Endometrium (tissue), 2 donors: Measurements from ENCODE around the gene AGAP1.

Source experiments
- FAIRE-seq: peaks from 2 replicates; lab custom pipeline; 2012; peaks lifted over from hg19 to GRCh38; lab: Jason Lieb, UNC
- donor health status: control.
- donor health status: control.

Gene AGAP1

DNA sequence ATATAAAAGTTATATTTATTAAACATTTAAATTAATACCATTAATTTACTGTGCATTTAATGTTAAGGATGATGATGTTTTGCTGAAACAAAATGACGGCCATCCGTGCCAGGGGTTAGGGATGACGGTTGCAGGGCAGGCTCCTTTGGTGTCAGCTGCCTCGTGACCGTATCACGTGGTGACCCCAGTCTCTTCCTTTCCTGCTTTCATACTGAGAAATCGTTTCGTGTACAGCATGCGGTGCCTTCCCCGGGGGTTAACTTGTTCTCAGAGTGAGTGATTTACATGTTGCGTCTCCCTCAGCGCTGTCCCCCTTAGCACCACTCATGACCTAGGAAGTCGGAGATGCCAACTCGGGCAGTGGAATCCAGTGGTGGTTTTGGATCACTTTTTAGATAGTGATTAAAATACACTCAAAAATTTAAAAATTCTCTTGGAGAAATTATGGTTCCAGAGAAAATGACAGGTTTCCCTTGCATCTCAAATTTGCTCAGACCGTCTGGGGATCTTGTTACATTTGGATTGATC is 383.5 kb downstream of the AGAP1 start:
- no peak for FAIRE-seq

DNA sequence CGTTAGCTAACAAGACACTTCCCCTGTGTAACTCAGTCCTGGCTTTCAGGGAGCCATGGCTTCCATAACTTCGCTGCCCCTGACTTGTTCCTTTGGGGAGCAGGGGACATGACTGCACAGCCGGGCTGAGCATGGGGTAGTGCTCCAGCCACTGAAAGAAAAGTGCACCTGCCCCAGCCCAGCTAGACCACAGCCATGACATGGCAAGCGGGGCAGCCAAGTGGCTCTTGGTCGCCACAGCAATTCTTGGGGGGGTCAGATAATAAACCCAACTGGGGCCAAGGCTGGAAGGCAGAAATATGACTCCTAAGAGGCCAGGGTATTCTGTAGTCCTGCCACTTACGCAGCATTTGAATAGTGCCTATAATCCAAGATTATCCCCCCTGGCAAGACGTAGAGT is 385.3 kb downstream of the AGAP1 start:
- no peak for FAIRE-seq

DNA sequence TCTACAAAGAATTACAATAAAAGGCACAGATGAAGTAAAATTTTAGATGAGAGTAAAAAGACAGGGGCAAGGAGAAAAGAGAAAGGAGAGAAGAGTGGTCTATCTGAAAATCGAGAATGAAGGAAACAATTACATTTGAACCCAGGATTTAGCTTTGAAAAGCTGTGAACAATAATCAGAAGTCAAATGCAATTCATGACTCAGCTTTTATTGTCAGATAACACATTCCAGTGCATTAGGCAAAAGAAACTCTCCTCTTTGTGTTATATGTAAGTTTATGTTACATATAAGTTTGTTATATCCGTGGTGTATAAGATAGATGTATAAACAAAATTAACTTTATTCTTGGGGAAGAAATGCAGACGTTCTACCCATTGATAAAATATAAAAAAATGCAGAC is 389.8 kb downstream of the AGAP1 start:
- no peak for FAIRE-seq

DNA sequence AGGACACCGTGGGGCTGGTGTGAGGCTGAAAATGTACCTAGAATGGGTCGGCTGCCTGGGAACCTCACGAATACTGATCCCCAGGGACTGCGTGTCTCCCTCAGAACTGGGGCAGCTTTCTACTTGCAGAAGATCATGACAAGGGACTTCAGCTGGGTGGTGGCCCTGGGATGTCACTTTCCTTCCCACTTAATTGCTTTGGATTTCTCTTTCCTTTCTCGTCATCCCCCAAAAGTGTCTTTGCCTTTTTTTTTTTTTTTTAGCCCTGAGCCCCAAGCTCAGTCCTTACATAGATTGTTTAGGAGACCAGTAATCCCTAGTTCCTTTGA is 395.4 kb downstream of the AGAP1 start:
- no peak for FAIRE-seq

DNA sequence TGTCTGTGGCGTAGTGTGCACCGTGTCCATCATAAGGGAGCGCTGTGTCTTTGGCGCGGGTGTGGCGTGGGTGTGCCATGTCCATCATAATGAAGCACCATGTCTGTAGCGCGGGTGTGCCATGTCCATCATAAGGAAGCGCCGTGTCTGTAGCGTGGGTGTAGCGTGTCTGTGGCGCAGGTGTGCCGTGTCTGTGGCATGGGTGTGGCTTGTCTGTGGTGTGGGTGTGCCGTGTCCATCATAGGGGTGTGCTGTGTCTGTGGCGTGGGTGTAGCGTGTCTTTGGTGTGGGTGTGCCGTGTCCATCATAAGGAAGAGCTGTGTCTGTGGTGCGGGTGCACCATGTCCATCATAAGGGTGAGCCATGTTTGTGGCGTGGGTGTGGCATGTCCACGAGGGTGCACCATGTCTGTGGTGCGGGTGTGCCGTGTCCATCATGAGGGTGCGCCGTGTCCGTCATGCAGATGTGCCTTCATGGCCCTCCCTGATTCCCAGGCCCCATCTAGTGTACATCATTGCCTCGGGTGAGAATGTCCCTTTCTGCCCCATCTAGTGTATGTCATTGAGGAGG is 399.4 kb downstream of the AGAP1 start:
- FAIRE-seq, result no peak

DNA sequence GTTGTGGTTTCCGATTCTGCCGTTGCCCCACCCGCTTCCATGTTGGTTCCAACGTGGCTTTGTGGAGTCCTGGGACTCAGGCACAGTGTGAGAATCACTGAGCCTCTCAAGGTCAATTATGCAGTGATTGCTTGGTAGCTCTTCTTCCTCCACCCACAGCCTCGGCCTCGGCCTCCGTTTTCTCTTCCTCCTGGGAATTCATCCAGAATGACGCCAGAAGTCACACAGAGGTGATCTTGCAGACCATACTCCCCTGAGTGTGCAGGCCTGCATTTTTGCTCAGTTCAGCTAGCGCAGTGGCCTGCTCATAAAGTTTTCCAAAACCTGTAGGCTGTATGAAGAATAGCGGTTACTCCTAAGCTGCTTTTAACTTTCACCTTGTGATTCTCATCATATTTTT is 401.0 kb downstream of the AGAP1 start:
- FAIRE-seq, result no peak

DNA sequence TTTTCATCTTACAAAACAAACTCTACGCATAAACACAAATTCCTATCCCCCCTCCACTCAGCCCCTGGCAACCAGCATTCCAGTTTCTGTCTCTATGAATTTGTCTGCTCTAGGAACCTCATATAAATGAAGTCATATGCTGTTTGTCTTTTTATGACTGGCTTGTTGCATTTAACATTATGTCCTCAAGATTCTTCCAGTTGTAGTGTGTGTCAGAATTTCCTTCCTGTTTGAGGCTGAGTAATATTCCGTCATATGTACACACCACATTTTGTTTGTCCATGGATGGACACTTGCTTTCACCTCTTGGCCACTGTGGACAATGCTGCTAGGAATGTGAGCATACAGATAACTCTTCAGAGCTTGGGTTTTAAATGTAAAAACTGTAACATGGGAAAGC is 402.2 kb downstream of the AGAP1 start:
- FAIRE-seq, result no peak

DNA sequence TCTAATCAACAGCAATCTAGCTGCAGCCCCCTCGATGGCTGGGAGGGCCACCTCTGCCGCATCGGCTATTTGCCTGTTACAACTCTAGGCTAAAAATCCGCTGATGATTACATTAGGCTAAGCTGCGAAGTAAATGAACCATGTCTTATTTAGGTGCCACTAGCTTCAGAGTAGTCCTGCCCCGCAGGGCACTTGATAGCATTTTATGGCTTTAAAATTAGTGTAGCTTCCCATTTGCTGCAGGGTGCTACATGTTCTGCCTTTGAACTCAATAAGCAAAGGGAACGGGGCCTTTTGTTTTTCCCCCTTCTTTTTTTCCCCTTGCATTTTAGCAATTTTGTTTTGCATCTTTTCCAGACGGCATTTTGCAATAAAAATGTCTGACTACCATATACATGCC is 404.1 kb downstream of the AGAP1 start:
- FAIRE-seq, result no peak

DNA sequence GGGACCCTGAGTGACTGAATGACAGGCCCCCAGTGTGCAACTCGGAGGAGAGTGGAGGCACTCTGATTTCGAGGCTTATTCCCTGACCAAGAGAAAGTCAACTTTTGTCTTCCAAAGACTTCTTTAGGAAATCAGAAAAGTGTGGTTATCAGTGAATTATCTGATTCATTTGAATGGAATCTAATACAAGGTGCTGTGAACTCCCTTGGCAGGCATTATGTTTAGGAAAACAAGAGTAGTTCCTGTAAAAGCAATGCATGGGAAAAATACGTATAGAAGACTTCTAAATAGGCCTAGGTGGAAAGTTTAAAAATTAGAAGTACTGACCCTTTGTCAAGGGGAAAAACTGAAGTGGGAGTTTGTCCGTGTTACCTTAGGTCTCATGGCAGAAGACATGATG is 404.9 kb downstream of the AGAP1 start:
- no peak for FAIRE-seq

DNA sequence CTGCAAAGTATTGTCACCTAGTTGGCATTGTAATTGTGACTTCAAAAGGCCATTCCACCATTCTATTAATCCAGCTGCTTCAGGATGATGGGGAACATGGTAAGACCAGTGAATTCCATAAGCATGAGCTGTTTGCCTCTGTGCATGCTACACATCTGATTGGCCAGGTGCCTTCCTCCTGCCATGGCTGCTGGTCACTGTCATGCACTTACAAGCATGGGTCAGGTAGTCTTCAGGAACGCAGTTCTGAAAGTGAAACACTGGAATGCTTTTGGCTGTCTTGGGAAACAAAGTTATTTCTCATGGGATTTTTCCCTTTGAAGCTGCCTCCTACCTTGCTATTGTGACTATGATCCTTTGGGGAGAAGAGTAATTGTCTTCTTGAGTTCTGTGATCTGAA is 406.8 kb downstream of the AGAP1 start:
- no peak for FAIRE-seq

DNA sequence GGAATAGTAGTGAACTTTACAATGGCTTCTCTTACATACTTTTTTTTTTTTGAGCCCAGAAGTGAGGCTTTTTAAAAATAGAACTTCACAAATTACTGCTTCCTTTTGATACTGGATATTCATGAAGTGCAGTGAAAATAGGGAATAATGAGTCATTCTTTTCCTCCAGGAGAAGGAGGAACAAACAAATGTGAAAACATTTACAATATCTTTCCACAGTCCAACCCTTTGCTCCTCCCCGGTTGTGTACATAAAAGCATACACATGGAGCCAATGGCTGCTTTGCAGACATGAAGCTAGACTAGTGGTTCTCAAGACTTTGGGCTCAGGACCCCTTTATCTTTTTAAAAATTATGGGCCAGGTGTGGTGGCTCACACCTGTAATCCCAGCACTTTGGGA is 407.4 kb downstream of the AGAP1 start:
- FAIRE-seq, result no peak

DNA sequence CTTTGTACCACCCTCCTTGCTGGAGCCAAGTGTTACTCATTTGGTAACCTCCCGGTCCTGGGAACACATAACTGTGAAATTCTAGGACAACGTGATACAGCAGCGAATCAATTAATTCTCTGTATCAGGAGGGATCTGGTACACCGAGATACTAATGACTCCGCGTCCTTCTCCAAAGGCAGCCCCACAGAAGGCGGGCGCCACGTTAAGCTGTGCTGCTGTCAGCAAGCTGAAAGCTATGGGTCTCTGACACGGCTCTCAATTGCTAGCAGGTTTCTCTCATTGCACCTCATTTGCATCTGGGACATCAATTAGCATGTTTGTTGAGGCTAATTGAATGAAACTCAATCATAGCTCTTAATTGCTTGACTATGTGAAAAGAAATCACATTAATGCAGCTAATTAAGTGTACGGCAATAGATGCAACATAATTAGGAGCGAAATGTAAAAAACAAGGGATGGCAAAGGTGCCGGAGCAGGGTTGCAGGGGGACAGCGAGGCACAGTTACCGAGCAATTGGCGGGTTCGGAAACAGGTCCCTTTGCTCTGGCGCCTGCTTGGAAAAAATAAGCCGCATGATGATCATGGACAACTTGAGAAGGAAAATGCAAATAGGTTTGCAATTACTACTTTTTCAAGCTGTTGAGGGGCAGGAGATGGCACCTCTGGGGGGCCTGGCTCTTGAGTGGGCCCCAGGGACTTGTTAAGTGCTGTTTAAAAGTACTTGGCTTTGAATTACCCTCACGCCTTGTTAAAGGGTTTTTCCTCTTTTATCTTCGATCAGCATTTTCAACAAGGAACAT is 410.1 kb downstream of the AGAP1 start:
- no peak for FAIRE-seq

DNA sequence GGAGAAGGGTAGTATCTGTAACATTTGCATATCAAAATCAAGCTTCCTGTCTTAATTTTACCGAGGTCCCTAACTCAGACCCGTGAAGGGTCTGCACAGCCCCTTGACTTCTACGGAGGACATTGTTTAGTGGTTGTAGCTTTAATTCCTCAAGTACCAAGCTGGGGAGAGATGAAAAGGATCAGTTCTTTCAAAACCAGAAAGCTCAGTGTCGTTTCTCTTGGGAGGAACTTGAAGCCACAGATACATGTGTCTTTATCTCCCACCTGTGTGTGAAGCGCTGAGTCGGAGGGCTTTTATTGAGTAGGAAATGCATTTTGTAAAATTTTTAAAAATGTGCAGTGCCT is 410.7 kb downstream of the AGAP1 start:
- no peak for FAIRE-seq

DNA sequence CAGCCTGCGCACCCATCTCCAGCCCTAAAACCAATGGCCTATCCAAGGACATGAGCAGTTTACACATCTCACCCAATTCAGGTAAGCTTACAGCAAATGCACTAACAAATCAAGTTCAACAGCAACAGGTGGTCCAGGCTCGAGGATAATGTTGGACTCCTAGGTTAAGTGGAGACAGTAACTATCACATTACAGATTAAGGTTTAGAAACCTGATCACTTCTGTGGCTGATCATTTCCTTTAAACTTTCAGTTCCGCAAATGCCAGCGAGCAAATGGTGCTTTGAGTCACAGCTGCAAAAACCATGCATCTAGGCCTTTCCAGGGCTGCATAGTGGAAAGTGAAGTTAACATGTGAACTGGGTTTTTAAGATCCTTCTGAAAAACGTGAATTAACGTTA is 415.0 kb downstream of the AGAP1 start:
- FAIRE-seq, result no peak

DNA sequence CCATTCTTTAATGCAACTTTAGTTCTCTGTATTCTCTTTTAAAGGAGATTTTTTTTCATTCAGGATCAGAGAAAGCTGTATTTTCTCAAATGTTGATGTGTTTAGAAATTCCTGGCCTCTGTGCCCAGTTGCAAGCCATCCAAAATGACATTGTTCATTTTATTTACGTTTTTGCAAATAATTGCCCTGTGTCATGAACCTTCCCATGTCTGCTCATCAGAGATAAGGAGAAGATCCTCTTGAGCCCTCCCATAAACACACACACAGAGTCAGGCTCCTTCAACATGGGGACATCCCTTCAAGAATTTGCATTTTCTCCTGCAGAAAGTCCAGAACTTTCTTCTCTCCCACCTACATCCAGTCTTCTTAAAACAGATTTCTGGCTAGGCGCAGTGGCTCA is 415.5 kb downstream of the AGAP1 start:
- no peak for FAIRE-seq

DNA sequence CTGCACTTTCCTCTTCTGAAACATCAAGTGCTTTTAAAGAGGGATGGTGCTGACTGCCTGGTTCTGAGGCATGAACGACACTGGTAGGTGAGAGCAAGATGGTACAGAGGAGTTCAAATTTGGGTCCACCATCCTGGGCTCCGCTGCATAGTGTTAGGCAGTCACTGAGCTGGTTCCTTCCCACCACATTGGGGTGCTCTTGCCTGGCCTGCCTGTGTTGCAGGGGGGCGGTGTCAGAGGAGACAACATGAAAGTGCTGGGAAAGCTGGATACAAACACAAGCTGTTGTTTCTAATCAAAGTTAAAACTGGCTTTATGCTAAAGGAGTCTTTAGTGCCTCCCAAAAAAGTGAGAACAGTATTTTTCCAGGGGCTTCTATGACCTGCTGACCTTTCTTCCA is 416.2 kb downstream of the AGAP1 start:
- FAIRE-seq, result no peak

DNA sequence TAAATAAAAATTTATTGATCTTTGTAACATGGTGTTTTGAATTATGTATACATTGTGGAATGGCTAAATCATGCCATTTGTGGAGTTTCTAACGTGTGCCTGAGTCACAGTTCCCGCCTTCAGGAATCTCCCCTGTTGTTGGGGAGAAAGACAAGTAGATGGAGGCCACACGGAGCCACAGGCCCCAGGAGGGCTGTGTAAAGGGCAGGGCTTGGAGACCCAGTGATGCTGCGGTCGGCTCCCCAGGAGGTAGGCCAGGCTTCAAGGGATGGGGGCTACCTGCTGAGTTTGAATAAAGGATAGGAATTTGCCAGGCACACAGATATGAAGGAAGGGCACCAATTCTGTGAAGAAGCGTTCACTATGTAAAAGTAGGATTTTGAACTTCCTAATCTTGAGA is 417.3 kb downstream of the AGAP1 start:
- no peak for FAIRE-seq

DNA sequence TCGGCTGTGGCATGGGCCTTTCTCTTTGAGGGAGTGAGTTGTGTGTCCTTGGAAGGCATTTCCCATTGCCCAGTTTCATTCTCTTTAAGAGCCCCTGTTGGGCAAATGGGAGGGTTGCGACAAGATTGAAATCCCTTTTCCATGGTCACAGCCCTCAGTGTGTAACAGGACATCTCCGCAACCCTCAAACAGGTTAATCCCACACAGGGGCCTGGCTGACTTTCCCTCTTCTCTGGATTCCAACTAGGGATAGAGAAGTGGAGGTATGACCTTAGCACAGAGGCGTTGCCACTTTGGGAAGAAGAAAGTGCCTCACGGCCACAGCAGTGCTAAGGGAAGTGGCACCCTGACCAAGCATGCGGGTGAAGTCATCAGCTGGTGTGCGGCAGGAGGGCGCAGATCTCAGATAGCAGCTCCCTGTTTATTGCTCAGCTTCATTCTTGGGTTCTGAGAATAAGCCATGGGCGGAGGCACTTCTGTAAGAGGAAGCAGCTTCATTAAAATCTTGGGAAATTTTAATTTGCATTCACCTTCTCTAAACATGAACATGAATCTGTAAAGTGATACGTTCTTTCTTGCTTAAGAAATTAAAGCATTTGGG is 417.9 kb downstream of the AGAP1 start:
- FAIRE-seq, result no peak

DNA sequence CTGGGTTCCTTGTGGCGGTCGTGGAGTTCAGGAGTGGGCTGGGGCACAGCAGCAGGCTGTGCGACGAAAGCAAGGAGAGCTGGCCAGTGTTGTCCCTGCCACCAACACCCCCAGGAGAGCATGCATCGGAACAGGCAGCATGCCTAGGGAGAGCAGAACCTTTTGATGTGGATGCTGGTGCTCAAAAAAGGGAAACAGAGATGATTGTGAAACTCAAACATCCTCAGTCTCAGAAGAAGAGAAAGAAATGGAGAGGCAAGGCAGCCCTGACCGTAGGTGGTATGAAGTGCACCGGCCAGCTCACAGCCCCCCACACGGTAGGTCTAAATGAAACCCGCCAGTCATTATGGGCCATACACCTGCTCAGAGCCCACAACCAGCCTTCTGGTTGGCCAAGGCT is 420.9 kb downstream of the AGAP1 start:
- FAIRE-seq, result no peak

DNA sequence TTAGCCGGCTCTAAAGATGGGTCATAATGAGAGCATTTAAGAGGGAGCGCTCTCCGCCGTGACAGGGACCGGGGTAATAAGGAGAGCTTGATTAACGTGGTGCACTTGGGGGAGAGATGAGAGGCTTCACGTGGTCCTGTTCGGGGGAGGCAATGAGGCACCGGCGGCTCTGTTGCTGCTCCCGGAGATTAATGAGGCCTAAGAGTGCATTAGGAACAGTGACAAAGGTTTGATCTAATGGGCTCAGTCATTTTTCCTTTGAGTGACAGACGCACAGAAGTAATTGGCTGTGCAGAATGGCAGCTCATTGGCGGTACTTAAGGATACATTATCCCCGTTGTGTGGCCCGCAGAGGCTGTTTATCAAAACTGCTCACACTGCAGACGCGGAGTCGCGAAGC is 423.7 kb downstream of the AGAP1 start:
- FAIRE-seq, result no peak

DNA sequence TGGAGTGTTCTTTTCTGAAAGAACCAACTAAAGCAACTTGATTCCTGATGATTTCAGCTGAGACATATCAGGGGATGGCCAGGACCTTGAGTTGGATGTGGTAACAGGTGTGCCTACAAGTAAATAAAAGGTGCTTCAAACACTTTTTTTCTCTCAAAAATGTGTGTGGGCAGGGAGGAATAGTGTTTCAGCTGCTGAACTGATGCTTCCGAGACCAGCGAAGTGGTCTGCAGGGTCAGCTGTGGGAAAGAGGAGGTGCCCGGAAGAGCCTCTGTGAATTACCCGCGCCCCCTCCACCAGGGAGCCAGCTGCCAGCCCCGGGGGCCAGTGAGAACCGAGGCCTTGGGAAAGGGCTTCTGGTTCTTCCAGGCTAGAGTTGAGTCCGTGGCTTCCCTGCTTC is 425.0 kb downstream of the AGAP1 start:
- no peak for FAIRE-seq

DNA sequence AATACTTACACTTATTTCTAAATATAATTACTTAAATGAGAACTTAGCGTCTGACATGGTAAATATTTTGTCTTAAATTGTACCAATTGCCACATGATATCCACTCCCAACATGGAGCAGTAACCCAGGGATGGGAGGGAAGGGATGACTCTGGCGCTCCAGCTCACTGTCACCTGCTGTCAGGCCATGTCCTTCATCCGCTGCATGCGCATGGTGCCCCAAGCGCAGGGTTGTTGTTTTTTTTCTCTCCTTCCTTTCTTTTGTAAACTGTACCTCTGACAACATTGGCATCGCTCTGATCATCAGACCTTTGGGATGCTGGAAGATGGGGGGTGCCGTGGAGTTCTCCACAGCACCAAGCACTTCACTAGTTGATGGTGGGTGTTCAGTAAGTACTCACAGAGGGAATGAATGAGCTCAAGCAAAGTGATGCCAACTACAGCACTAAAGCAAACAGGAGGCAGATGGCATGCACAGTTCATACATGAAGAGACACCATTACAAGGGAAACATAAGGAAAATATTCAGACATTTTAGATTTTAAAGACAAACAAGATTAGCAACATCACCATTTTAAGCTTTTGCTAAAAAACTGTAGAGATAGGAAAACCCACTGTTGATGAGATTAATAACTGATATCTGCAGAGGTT is 426.5 kb downstream of the AGAP1 start:
- no peak for FAIRE-seq

DNA sequence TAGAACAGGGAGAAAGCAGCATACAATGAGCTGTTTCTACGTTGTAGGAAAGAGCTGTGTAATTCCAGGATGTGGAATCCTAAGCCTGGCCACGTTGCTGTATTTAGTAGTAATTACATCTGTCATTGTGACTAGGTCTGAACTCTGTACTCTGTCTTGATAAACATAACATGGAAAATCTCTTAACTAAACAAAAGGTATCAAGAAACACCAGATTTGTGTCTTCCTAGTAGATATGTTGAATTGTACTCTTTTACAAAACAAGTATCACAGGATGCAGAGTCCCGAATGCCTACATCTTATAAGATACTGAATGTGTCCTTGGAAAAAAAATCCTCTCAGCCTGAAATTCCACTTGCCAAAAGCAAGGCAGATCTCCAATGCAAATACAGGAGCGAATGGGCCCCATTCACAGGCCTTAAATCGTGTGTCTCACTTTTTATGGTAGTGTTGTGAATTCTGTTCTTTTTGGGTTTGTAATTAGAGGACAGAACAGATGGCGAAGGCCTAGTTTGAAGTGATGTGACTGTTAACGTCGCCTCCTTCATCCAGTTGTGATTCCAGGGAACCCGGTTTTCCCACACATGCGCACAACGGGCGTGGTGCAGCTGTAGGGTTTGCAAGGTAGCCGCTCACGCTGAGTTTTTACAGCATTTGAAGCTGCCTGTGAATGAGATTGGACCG is 427.8 kb downstream of the AGAP1 start:
- FAIRE-seq, result no peak
